ENCODE measurements around the gene SETD5. TPM values are rescaled to one million over a fixed set of nuclear protein-coding genes. Genes with fewer than 3 reads are reported as not detected.

The SETD5 gene, protein sequence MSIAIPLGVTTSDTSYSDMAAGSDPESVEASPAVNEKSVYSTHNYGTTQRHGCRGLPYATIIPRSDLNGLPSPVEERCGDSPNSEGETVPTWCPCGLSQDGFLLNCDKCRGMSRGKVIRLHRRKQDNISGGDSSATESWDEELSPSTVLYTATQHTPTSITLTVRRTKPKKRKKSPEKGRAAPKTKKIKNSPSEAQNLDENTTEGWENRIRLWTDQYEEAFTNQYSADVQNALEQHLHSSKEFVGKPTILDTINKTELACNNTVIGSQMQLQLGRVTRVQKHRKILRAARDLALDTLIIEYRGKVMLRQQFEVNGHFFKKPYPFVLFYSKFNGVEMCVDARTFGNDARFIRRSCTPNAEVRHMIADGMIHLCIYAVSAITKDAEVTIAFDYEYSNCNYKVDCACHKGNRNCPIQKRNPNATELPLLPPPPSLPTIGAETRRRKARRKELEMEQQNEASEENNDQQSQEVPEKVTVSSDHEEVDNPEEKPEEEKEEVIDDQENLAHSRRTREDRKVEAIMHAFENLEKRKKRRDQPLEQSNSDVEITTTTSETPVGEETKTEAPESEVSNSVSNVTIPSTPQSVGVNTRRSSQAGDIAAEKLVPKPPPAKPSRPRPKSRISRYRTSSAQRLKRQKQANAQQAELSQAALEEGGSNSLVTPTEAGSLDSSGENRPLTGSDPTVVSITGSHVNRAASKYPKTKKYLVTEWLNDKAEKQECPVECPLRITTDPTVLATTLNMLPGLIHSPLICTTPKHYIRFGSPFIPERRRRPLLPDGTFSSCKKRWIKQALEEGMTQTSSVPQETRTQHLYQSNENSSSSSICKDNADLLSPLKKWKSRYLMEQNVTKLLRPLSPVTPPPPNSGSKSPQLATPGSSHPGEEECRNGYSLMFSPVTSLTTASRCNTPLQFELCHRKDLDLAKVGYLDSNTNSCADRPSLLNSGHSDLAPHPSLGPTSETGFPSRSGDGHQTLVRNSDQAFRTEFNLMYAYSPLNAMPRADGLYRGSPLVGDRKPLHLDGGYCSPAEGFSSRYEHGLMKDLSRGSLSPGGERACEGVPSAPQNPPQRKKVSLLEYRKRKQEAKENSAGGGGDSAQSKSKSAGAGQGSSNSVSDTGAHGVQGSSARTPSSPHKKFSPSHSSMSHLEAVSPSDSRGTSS (N-terminal part only)
- 43.4 and 44.3 TPM in 2 replicates for total RNA-seq (2014; rRNA removed; shearing (Covaris generic))

- DNase-seq (ENCODE audit: low spot score): peak; percentile 93
Observed at GRCh38 chr3:9397332-9397905, at the start of gene SETD5. Gene SETD5 (plus strand): TSS chr3:9397615. CDS start chr3:9428939, 31,324 bp downstream.

- no peak for DNase-seq (ENCODE audit: low spot score)
Observed at GRCh38 chr3:9347887-9348286, 49.5 kb upstream of the SETD5 start.

DNA sequence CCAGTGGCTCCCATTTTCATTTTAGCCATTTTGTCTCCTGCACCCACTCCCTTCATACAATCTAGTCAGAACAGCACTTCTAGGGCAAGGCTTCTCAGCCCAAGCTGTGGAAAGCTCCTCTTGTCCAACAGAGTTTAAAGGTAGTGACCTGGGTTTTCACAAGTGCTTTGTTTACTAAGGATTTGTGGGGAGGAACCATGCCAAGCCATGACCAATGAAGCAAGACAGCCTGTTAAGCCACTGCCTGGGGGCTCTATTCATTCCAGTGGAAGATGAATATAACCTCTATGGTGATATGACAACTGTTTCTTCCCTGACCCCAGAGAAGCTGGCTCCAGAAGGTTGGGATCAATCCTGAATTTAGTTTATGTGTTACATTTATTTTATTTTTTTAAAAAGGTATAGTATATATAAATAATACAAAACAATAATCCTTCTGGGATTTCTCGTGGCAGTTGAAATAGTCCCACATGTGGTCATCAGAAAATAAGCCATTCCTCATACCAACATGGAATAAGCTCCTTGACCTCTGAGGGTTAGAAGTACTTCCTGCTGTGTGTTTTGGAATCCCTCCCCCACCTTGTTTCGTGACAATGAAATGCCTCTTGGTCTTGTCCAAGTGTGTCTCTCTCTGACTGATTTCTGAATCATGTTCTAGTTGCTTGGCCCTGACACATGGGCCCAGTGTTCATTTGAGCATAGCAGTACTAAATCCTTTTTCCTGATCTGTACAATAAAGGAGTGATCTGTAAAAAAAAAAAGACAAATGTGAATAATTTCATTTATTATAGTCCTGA is 47.9 kb upstream of the SETD5 start:
- DNase-seq (ENCODE audit: low spot score): peak; percentile 28

DNA sequence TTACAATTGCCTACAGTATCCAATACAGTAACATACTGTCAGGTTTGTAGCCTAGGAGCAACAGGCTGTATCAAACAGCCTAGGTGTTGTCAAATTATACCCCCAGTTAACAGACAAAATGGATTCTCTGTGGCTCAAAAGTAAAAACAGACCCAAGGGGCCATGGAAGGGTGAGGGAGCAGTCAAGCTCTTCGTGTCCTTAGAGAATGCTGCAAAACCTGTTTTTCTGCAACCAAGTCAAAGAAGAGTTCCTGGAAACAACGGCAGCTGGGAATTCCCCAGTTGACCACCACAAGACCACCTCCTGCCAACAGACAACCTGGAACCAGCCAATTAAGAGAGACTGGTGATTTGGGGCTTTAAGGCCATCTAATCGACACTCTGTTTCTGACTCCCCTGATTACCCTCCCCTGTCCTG is 45.7 kb upstream of the SETD5 start:
- no peak for DNase-seq (ENCODE audit: low spot score)

DNA sequence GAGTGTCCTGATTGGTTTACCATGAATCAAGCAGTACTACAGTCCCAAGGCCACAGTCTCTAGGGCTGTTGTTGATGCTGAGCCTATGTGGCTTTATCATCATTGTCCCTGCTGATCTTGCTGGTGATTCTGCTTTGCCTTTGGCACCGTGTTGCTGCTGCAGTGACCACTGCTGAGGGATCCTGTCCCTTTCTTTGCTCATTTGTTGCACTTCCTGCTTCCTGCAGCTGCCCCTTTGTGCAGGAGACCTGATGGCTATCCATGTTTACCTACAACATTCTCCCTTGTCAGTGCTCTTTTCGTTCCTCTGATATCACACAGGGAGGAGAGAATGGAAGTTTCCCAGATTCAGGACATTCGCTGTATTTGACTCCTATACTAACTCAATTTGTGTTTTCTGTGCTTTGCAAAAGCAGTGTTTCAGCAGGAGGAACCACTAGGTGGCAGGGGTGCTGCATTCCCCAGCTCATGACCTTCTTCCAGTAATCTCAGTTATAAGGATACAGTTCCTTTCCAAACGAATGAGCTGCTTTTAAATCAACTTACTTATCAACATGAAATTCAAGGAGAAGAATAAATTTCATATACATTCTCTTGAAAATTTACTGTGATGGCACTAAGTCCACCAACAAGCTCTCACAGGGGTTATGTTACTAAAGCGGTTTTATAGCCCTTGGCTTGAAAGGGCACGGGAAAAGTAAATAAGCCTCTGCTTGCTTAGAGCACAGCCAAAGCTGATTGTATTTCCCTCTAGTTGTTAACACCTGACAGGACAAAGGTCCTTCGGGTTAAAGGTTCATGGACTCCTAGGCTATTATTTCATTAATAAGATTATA is 44.3 kb upstream of the SETD5 start:
- peak; percentile 72 for DNase-seq (ENCODE audit: low spot score)

GRCh38 chr3:9361691-9362388 is 35.6 kb upstream of the SETD5 start:
- DNase-seq (ENCODE audit: low spot score): no peak

GRCh38 chr3:9362731-9363530 is 34.5 kb upstream of the SETD5 start, which contains the start of gene THUMPD3:
Gene THUMPD3 (plus strand): TSS chr3:9363054. CDS start chr3:9365069, 2,015 bp downstream.
- peak; percentile 89 for DNase-seq (ENCODE audit: low spot score)

- DNase-seq (ENCODE audit: low spot score): no peak
Observed at GRCh38 chr3:9369508-9369907, 27.9 kb upstream of the SETD5 start.

GRCh38 chr3:9373465-9373864 is 23.9 kb upstream of the SETD5 start:
- no peak for DNase-seq (ENCODE audit: low spot score)

GRCh38 chr3:9377981-9378380 is 19.4 kb upstream of the SETD5 start:
- no peak for DNase-seq (ENCODE audit: low spot score)

GRCh38 chr3:9379327-9379726 is 18.1 kb upstream of the SETD5 start:
- no peak for DNase-seq (ENCODE audit: low spot score)

- DNase-seq (ENCODE audit: low spot score): no peak
Observed at GRCh38 chr3:9380014-9380413, 17.4 kb upstream of the SETD5 start.

GRCh38 chr3:9384141-9384828 is 13.1 kb upstream of the SETD5 start:
- DNase-seq (ENCODE audit: low spot score): no peak

DNA sequence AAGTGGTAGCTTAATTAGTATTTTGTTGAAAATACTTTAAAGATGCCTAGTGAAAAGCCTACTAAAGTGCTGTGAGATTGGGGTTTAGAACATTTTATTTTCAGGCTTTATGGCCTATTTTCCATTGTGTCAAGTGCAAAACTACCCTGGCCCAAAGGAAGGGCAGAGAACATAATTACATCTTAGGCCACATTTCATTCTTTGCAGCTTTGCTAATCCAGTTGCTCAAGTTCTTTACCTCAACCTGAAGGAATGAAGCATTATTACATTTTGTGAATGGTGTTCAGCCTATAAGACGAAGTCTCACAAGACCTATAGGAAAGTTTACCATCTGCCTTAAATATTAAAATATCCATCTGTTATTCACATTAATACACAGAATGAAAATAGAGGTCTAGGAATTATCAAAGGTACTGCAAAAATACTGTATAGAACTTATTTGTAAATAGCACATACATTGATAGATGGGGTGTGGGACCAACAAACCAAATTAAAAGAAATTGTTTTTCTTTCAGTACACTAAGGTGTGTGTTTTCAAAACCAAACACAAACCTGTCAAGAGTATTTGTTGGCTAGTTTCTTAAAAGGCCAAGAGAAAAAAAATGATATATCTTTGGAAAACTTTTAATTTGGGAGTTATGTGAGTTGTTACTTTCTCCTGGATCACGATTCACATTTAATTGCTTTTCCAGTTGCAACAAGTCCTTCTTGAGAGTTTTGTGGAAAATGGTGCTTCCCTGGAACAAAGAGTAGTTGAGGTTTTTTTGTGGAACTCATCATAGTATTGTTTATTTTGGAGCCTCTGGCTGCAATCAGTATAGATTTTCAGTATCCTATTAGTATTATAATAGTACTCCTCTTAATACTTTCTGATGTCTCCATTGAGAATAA is 12.0 kb upstream of the SETD5 start:
- DNase-seq (ENCODE audit: low spot score): no peak

DNA sequence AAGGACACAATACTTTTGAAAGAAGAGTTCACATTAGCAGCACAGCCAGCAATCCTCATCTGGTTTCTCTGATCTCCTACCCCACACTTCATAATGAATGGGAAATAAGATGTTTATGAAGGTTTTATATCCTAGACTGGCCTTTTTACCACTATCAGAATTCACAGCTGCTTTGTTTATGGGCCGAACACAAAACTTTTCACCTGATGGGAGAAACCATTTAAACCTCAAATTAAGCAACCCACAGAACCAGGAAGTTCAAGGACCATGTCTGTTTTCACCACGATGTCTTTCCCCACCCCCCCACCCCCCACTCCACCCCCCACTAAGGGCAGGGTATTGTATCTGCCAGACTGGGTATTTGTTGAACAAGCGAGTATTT is 11.3 kb upstream of the SETD5 start:
- no peak for DNase-seq (ENCODE audit: low spot score)

- DNase-seq (ENCODE audit: low spot score): no peak
Observed at GRCh38 chr3:9386501-9387321, 10.7 kb upstream of the SETD5 start.

Measured in A172 (cell line).